OCI-LY7 (cell line): ENCODE data around the gene CASKIN1. TPM values are rescaled to one million over a fixed set of nuclear protein-coding genes. Genes with fewer than 3 reads are reported as not detected.

Source experiments
- BruUV-seq: library from RNA; stranded (reverse); fragments of 400-500 nt; replicated peaks from 2 replicates; lab custom pipeline; 2021; lab: Mats Ljungman, UMichigan
- CTCF ChIA-PET: fragments of 300-600 bp; sonication (Branson Sonifier 250); formaldehyde crosslinking; loops from one replicate; lab custom pipeline; 2022; ENCODE audit warnings: antibody characterized with exemption; ENCODE audit not compliant: unreplicated experiment; lab: Charles Lee
- POLR2A ChIA-PET: fragments of 300-600 bp; sonication (Branson Sonifier 250); formaldehyde crosslinking; loops from one replicate; lab custom pipeline; 2022; ENCODE audit warnings: antibody characterized with exemption; lab: Charles Lee
- DNase-seq: peaks from one replicate; pipeline ENCODE4 v3.0.0-alpha.2; 2015; ENCODE audit warnings: low spot score
- H2AFZ ChIP-seq: fragments of 200-600 bp; sonication (generic), shearing (Covaris generic); 2 replicates; pipeline ENCODE4 v1.6.1; 2014; ENCODE audit warnings: mild to moderate bottlenecking, antibody characterized with exemption, low read length, moderate library complexity
- H3K27ac ChIP-seq: fragments of 200-600 bp; sonication (generic); 2 replicates; pipeline ENCODE4 v1.5.1; 2014; ENCODE audit warnings: mixed run types, low read depth, mild to moderate bottlenecking, moderate library complexity, low read length, inconsistent platforms; ENCODE audit not compliant: poor library complexity, severe bottlenecking
- H3K36me3 ChIP-seq: fragments of 200-600 bp; sonication (generic); 2 replicates; pipeline ENCODE4 v1.6.1; 2014; ENCODE audit warnings: mild to moderate bottlenecking, antibody characterized with exemption, low read length, moderate library complexity, mixed read lengths; ENCODE audit not compliant: insufficient read depth
- H3K4me1 ChIP-seq: fragments of 200-600 bp; sonication (generic); 2 replicates; pipeline ENCODE4 v1.5.1; 2014; ENCODE audit warnings: mild to moderate bottlenecking, low read length; ENCODE audit not compliant: insufficient read depth, poor library complexity, severe bottlenecking
- H3K4me2 ChIP-seq: fragments of 200-600 bp; sonication (generic); 2 replicates; pipeline ENCODE4 v1.6.1; 2014; ENCODE audit warnings: mild to moderate bottlenecking, low read length
- H3K4me3 ChIP-seq: fragments of 200-600 bp; sonication (generic); 2 replicates; pipeline ENCODE4 v1.5.1; 2014; ENCODE audit warnings: mild to moderate bottlenecking, low read depth, low read length; ENCODE audit not compliant: poor library complexity, severe bottlenecking
- H3K79me2 ChIP-seq: fragments of 200-600 bp; sonication (generic); 2 replicates; pipeline ENCODE4 v1.6.1; 2016; ENCODE audit warnings: low read depth, mild to moderate bottlenecking, low read length, moderate library complexity, mixed read lengths; ENCODE audit not compliant: insufficient read depth
- H3K9me2 ChIP-seq: fragments of 200-600 bp; sonication (generic); 2 replicates; pipeline ENCODE4 v1.6.1; 2016; ENCODE audit warnings: mild to moderate bottlenecking, low read length, mixed read lengths; ENCODE audit not compliant: insufficient read depth
- H3K9me3 ChIP-seq: fragments of 200-600 bp; sonication (generic); 2 replicates; pipeline ENCODE4 v1.6.1; 2014; ENCODE audit warnings: mild to moderate bottlenecking, mixed run types, low read length, mixed read lengths
- H4K20me1 ChIP-seq: fragments of 200-600 bp; sonication (generic); 2 replicates; pipeline ENCODE4 v1.6.1; 2014; ENCODE audit warnings: mild to moderate bottlenecking, antibody characterized with exemption, low read length, moderate library complexity, mixed read lengths; ENCODE audit not compliant: insufficient read depth
- CTCF ChIP-seq: fragments of 200-600 bp; sonication (generic); conservative IDR thresholded peaks from 2 replicates; pipeline ENCODE4 v1.5.1; 2014; ENCODE audit warnings: mild to moderate bottlenecking, antibody characterized with exemption, low read length, moderate library complexity, mixed read lengths
- EZH2phosphoT487 ChIP-seq: fragments of 200-600 bp; sonication (generic); IDR thresholded peaks from 2 replicates; pipeline ENCODE4 v1.6.1; 2018; ENCODE audit warnings: low read depth, borderline replicate concordance, mild to moderate bottlenecking, mixed run types, antibody characterized with exemption, low read length, moderate library complexity, mixed read lengths
- intact Hi-C: fragments of 100-400 bp; cut with micrococcal nuclease; formaldehyde crosslinking; loops from one replicate; pipeline ENCODE4 v1.10.0; 2022; ENCODE audit not compliant: unreplicated experiment
- total RNA-seq, 2 experiments: library from RNA; depleted of rRNA in 1 of 2; stranded (reverse); fragments of >200 nt in 1 of 2; shearing (Covaris generic) in 1 of 2; gene quantifications; 2 replicates each; pipeline ENCODE4 v1.2.3, GENCODE V29; 2014 to 2022

CASKIN1 gene
- total RNA-seq, 2 experiments from 2014 or later: 0.06 to 0.09 TPM

GRCh38 chr16:2223221-2223941 is 27.0 kb upstream of the CASKIN1 start, which contains the start of gene E4F1:
TSS of gene E4F1 (plus strand) at chr16:2223591. CDS start at chr16:2223614, 23 bp downstream.
- Histone ChIP-seq H3K4me1 (peaks cover 10% of the 10 kb centered on the region), H3K27ac (peak within 1 kb of the TSS; percentile 65), H3K9me3 (no peaks in the 10 kb centered on the region), H3K79me2 (peaks cover 32% of the 10 kb centered on the region), H3K4me2 (peak within 1 kb of the TSS; percentile 84), H3K9me2 (no peaks in the 10 kb centered on the region), H4K20me1 (0 out of 2 replicates have a peak, but pooled peaks cover 3% of the 10 kb centered on the region), H2AFZ (peak within 1 kb of the TSS; percentile 58; the same call in 1 of the 2 replicates), H3K4me3 (peak within 1 kb of the TSS; percentile 94), H3K36me3 (peaks cover 16% of the 10 kb centered on the region)
- no TSS peak for BruUV-seq
- TF ChIP-seq CTCF (no peak), EZH2phosphoT487 (no peak)
- POLR2A ChIA-PET: no interaction called here
- intact Hi-C loops: loop anchor here (1.0 to 5.0 kb wide), 4 partner anchors 8 to 71 kb away; partner anchors contain the start of genes ECI1 and MLST8
- CTCF ChIA-PET: no interaction called here
- DNase-seq: peak; percentile 99

DNA sequence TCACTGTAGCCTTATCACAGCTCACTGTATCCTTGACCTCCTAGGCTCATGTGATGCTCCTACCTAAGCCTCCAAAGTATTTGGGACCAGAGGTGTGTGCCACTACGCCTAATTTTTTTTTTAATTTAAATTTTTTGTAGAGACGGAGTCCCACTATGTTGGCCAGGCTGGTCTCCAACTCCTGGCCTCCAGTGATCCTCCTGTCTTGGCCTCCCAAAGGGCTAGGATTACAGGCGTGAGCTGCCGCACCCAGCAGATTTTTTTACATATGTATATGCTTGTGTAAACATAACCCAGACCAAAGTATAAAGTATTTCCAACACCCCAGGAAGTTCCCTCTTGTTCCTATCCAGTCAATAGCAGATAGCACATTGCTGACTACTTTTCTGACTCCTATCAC is 19.9 kb upstream of the CASKIN1 start:
- H3K79me2 ChIP-seq: peaks cover 26% of the 10 kb centered on the region; the same call in 1 of the 2 replicates
- H3K9me2 ChIP-seq: no peaks in the 10 kb centered on the region
- POLR2A ChIA-PET: interaction anchor here (0.6 kb wide), 1 partner anchor 146 kb away, joined by 3 read pairs; no protein-coding TSS in a partner anchor
- no peak overlapping the region for H2AFZ ChIP-seq
- peak overlapping the region; percentile 97 for H3K4me3 ChIP-seq
- CTCF ChIA-PET: no interaction called here
- H3K4me2 ChIP-seq: peak overlapping the region; percentile 66
- no peaks in the 10 kb centered on the region for H3K9me3 ChIP-seq
- peaks cover 16% of the 10 kb centered on the region; the same call in 1 of the 2 replicates for H3K36me3 ChIP-seq
- peaks cover 13% of the 10 kb centered on the region; the same call in 1 of the 2 replicates for H4K20me1 ChIP-seq
- H3K4me1 ChIP-seq: peaks cover 26% of the 10 kb centered on the region
- DNase-seq: no peak
- no TSS peak for BruUV-seq
- intact Hi-C loops: no loop called here
- TF ChIP-seq EZH2phosphoT487: no peak
- peak overlapping the region; percentile 75 for H3K27ac ChIP-seq

DNA sequence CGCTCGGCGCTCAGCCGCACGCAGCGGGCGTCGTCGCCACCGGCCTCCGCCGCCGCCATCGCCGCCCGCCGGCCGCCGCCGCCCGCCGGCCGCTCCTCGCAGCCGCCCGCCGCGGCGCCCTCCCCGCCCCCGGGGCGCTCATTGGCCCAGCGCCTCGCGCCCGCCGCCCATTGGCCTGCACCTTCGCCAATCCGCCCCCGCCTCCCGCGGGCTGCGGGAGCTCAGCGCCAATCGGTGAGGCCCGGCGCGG is 18.2 kb upstream of the CASKIN1 start, which contains the start of gene PGP:
PGP (minus strand) TSS at position 122 of the 250 bp plus-strand sequence; CDS start at position 59, 63 bp downstream.
- TF ChIP-seq CTCF (no peak), EZH2phosphoT487 (no peak)
- Histone ChIP-seq H3K36me3 (peaks cover 20% of the 10 kb centered on the region; the same call in 1 of the 2 replicates), H3K27ac (peak within 1 kb of the TSS; percentile 75), H3K79me2 (peaks cover 26% of the 10 kb centered on the region; the same call in 1 of the 2 replicates), H3K9me2 (no peaks in the 10 kb centered on the region), H3K9me3 (no peaks in the 10 kb centered on the region), H4K20me1 (peaks cover 13% of the 10 kb centered on the region; the same call in 1 of the 2 replicates), H2AFZ (peak within 1 kb of the TSS; percentile 45; the same call in 1 of the 2 replicates), H3K4me1 (peaks cover 26% of the 10 kb centered on the region), H3K4me3 (peak within 1 kb of the TSS; percentile 98), H3K4me2 (peak within 1 kb of the TSS; percentile 80)
- BruUV-seq: no TSS peak
- ChIA-PET POLR2A (interaction anchor here (0.6 to 1.4 kb wide), 4 partner anchors 8 to 199 kb away, joined by 3 to 10 read pairs (median 4); partner anchors contain the start of gene TRAF7), CTCF (interaction anchor here (0.5 to 0.6 kb wide), 2 partner anchors 10 to 1803 kb away, joined by 3 read pairs; no protein-coding TSS in a partner anchor)
- intact Hi-C loops: no loop called here
- DNase-seq: no peak
